Ammon's horn (tissue), 1 donor: ENCODE data around the gene SPAG16.

Experiments
- DNase-seq: peaks from one replicate; pipeline ENCODE4 v3.0.0-alpha.2; 2016; ENCODE audit warnings: low spot score

The SPAG16 gene

DNA sequence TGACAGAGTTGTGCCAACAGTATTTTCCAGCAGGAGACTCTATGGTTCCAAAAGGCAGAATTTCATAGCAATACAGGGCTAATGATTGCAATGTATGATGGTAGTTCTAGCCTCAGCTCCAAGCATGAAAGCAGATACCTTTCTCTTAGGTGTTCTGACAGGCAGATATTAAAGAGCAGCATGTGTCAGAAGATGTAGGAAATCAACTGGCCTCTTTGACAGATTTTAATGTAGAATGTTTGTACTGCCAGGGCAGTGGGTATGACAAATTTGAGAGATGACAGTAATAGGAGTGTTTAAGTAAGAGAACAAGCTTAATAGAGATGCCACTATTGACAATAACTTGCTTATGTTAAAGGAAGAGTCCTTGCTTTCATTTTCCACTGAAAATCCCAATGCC, 1105.1 kb downstream of the SPAG16 start:
- no peak for DNase-seq

GRCh38 chr2:214393796-214394195, 1109.5 kb downstream of the SPAG16 start:
- DNase-seq: no peak

GRCh38 chr2:214395040-214395439, 1110.8 kb downstream of the SPAG16 start:
- no peak for DNase-seq

DNA sequence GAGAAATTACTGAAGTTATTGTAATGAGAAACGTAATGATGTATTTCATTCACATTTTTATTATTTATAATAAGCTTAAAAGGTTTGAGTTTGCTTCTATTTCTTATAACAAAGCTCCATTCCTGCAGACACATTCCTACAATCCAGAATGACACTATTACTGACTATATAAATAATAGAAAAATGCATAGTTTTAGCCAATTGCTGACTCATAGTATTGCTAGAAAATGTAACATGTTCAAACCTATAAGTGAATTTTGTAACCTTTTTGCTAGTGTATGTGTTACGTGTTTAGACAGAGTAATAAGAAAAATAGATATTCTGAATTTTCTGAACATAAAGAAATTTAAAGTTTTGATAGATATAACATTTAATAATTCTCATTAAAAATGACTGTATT, 1117.3 kb downstream of the SPAG16 start:
- DNase-seq: no peak

- peak; percentile 42 for DNase-seq
Observed at GRCh38 chr2:214410128-214410775, 1126.0 kb downstream of the SPAG16 start.

DNA sequence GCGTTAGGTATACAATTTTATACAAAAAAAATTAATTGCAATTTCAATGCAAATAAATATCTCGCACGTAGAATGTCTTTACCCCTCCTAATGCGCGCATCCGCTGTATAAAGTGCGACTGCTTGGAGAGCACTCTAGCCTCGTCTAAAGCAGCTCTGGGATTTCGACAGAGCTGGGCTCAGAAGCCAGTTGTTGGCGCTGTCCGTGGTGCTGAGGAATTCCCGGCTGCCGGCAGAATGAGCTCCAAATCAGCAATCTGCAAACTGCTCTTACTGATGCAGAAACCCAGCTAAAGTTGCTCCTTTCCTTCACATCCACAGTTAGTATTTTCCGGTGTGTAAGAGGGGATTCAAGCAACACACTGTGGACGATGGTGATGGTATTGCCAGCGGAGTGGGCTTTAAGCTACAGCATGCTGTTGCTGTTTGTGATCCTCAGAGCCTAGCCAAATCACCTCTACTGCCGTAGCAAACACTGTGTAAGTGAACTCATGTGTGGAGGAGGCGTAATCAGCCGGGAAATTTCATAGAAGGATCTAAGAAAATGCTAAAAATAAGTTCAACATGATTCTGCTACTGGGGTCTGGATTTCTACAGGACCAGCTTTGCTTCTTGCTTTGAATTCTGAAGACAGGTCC, 1126.8 kb downstream of the SPAG16 start, which contains the start of gene VWC2L:
Gene VWC2L (plus strand): TSS at position 137 of the 637 bp plus-strand sequence. CDS start 3,140 bp downstream, outside the sequence.
- peak; percentile 93 for DNase-seq

- no peak for DNase-seq
Observed at GRCh38 chr2:214412679-214413078, 1128.4 kb downstream of the SPAG16 start.

DNA sequence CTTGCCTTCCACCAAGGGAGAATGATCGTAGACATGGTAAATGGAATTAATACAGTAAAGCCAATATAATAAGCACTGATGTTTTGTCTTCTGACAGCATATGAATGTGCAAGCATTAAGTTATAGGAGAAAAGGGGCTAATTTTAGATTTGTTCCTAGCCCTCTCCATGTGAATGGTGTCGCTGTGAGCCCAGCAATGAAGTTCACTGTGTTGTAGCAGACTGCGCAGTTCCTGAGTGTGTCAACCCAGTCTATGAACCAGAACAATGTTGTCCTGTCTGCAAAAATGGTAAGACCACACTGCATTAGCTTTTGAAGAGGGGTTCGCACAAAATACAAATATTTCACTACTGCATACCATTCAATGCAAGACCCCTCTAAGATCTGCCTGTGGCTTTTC, 1152.2 kb downstream of the SPAG16 start:
- DNase-seq: no peak

DNA sequence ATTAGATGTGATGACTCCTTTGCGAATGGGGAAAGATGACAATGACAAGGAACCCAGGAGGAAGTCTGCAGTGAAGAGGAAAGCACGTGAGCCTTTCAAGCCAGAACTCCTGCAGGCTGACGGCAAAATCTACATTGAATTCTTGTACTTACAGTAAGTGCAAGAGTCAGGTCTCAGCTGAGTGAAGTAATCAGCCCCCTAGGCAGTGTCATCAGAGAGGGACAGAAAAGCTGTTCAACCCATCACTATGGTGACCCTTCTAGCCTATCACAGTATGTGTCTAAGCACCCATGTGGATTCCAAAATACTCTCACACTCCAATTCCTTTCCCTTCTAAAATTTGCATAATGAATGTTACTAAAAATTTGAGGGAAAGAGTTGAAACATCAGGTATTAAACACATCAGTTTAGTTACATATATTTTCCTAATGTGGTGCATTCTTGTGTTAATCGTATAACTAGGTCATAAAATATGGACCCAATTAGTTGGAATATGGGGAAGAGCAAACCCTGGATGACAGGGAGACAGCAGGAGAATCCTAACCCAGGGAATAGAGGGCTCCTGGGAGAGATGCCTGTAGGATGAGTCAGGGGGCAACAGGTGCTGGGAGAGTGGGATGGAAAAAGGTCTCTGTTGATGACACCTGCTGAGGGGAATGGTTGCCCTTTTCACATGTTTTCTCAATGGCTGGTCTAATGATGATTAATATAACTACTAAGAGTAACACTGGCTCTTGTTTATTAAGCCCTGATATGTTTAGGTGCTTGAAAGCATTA, 1166.0 kb downstream of the SPAG16 start:
- no peak for DNase-seq

- DNase-seq: no peak
Observed at GRCh38 chr2:214451516-214452275, 1167.4 kb downstream of the SPAG16 start.
